ENCODE measurements around the gene TJP3.

DNA sequence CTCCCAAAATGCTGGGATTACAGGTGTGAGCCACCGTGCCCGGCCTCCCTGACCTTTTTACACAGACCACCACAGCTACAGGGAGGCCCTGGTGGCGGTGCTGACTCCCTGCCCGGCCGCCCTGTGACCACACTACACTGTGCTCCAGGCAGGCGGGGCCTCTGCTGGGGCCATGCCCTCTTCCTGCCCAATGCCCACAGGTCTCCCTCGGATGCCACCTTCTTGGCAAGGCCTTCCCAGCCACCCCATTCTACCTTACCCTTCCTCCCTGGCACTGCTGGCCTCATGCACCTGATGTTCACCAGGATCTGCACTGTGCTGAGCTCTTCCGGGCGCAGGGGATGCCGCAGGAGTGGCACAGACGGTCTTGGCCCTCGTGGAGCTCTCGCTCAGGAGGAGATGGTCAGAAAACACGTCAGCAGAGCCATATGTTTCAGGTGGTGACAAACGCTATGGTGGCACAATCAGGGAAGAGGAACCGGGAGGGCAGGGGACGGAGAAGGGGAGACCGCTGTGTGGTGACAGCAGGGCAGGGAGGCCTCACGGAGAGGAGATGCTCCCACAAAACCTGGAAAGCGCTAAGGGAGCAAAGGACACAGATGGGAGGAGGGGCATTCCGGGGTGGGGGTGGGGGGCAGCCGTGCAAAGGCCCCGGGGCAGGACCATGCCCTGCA lies 12.1 kb upstream of the TJP3 start:
- no peak for TF ChIP-seq CTCF (IDR thresholded peaks at IDR 0.05)
- no peak for TF ChIP-seq POLR2A (IDR thresholded peaks at IDR 0.05)
